ENCODE data around the gene INTS12.

The INTS12 gene

GRCh38 chr4:105644257-105644656 is 64.2 kb downstream of the INTS12 start:
- no peak for TF ChIP-seq ZBTB7A (IDR thresholded peaks at IDR 0.05; ENCODE audit: low read depth)
- TF ChIP-seq REST (IDR thresholded peaks at IDR 0.05; ENCODE audit: low read depth): no peak

DNA sequence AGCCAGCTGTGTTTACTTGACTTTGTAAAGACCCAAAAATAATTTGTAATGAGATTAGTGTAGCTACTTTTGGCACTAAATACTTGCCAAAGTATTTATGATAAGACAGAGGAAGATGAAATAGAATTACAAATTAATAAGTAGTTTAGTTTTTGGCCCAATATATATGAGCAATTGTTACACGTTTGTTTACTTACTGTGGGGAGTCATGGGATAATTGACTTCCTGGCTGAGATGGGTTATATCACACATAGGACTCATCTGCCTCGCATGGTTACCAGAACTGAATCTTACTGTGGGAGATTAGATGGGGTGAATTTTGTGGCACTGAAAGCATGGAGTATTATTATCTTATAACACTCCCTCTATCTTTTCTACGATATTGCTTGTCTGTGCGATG is 66.6 kb downstream of the INTS12 start:
- TF ChIP-seq CEBPB (IDR thresholded peaks at IDR 0.05) (no peak), REST (IDR thresholded peaks at IDR 0.05; ENCODE audit: low read depth) (no peak), EGR1 (IDR thresholded peaks at IDR 0.05) (no peak), TAF1 (IDR thresholded peaks at IDR 0.05; ENCODE audit: low read depth) (no peak), TCF12 (IDR thresholded peaks at IDR 0.05; ENCODE audit: low read depth) (no peak), NFIC (IDR thresholded peaks at IDR 0.05) (no peak), YY1 (IDR thresholded peaks at IDR 0.05; ENCODE audit: low read depth) (no peak), CREB1 (IDR thresholded peaks at IDR 0.05; ENCODE audit: low read depth) (no peak), EP300 (IDR thresholded peaks at IDR 0.05; ENCODE audit: borderline replicate concordance) (no peak), MAX (IDR thresholded peaks at IDR 0.05) (no peak), ZBTB7A (IDR thresholded peaks at IDR 0.05; ENCODE audit: low read depth) (no peak)

DNA sequence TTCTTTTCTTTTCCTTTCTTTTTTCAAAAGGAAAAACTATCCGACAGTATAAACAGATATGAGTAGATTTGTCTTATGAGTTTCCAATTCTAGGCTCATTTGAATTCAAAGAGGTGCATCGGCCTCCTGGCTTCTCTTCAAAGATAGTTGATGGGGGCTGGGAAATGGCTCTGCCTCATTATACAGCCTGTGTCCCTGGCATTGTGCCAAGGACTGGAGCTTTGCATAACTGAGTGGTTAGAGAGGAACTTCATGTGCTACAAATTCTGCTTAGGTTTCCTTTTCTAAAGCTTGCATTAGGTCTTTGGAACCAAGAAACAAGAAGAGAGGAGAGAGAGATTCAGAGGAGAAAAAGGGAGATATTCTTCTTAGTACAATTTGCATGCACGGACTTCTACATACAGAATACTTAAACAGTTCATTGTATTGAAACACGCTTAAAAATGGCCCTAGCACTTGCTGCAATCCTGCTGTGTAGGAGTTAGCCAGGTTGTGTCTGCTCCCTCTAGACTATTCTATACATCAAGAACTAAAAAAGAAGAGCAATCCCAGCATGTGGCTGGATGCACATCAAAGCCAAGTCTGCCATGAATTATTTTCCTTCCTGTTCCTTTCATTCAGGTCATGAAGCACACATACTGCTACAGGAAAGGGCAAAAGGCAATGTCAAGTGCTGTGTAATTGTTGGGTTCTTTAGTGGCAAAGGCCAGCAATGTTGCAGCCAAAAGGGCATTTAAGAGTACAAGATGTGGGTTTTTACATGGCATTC is 70.9 kb downstream of the INTS12 start:
- TF ChIP-seq NFIC (IDR thresholded peaks at IDR 0.05): peak; percentile 74
- no peak for TF ChIP-seq EP300 (IDR thresholded peaks at IDR 0.05; ENCODE audit: borderline replicate concordance)

- TF ChIP-seq RAD21 (IDR thresholded peaks at IDR 0.05; ENCODE audit: low read depth) (no peak), REST (IDR thresholded peaks at IDR 0.05; ENCODE audit: low read depth) (no peak), TAF1 (IDR thresholded peaks at IDR 0.05; ENCODE audit: low read depth) (no peak), EP300 (IDR thresholded peaks at IDR 0.05; ENCODE audit: borderline replicate concordance) (no peak), ZBTB7A (IDR thresholded peaks at IDR 0.05; ENCODE audit: low read depth) (no peak), USF1 (IDR thresholded peaks at IDR 0.05) (no peak), MAX (IDR thresholded peaks at IDR 0.05) (no peak), YY1 (IDR thresholded peaks at IDR 0.05; ENCODE audit: low read depth) (no peak), NFIC (IDR thresholded peaks at IDR 0.05) (no peak), TEAD4 (IDR thresholded peaks at IDR 0.05) (no peak), FOXM1 (IDR thresholded peaks at IDR 0.05; ENCODE audit: borderline replicate concordance, low read depth) (no peak), CREB1 (IDR thresholded peaks at IDR 0.05; ENCODE audit: low read depth) (no peak), TCF12 (IDR thresholded peaks at IDR 0.05; ENCODE audit: low read depth) (no peak), EGR1 (IDR thresholded peaks at IDR 0.05) (no peak), CEBPB (IDR thresholded peaks at IDR 0.05) (no peak)
Observed at GRCh38 chr4:105634402-105635080, 73.9 kb downstream of the INTS12 start.

DNA sequence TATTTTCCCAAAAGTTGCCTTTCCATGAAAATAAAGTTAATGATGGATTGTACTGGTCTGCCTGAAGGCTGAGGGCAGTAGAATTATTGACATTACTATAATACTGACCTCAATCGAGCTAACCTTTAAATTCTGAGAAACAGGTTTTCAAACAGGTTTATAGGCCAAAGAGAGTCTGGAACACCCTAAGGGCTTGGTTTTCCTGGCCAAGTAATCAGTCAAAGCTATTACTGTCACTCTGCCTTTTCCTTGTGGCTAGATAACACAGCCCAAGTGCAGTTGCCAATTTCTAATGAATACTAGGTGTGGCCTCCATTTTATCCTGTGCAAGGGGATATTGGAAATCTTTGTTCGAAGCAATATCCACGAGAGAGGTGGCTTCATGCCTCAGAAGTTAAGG is 75.2 kb downstream of the INTS12 start:
- no peak for TF ChIP-seq REST (IDR thresholded peaks at IDR 0.05; ENCODE audit: low read depth)
- no peak for TF ChIP-seq TCF12 (IDR thresholded peaks at IDR 0.05; ENCODE audit: low read depth)
- no peak for TF ChIP-seq EP300 (IDR thresholded peaks at IDR 0.05; ENCODE audit: borderline replicate concordance)
- no peak for TF ChIP-seq TAF1 (IDR thresholded peaks at IDR 0.05; ENCODE audit: low read depth)
- no peak for TF ChIP-seq RAD21 (IDR thresholded peaks at IDR 0.05; ENCODE audit: low read depth)
- no peak for TF ChIP-seq FOXM1 (IDR thresholded peaks at IDR 0.05; ENCODE audit: borderline replicate concordance, low read depth)
- TF ChIP-seq MAX (IDR thresholded peaks at IDR 0.05): no peak
- TF ChIP-seq YY1 (IDR thresholded peaks at IDR 0.05; ENCODE audit: low read depth): no peak
- no peak for TF ChIP-seq EGR1 (IDR thresholded peaks at IDR 0.05)
- TF ChIP-seq CEBPB (IDR thresholded peaks at IDR 0.05): no peak
- no peak for TF ChIP-seq ZBTB7A (IDR thresholded peaks at IDR 0.05; ENCODE audit: low read depth)
- TF ChIP-seq NFIC (IDR thresholded peaks at IDR 0.05): no peak
- no peak for TF ChIP-seq TEAD4 (IDR thresholded peaks at IDR 0.05)
- TF ChIP-seq CREB1 (IDR thresholded peaks at IDR 0.05; ENCODE audit: low read depth): no peak

All from Ishikawa (cell line).